SK-N-SH (cell line): Measurements from ENCODE around the gene CLN3.

Experiments
- CTCF ChIP-seq: fragments of 200-600 bp; sonication (generic); IDR thresholded peaks from 2 replicates; pipeline ENCODE4 v1.6.1; 2017; ENCODE audit warnings: antibody characterized with exemption, mild to moderate bottlenecking, moderate library complexity
- EZH2phosphoT487 ChIP-seq: fragments of 200-600 bp; sonication (generic); IDR thresholded peaks from 2 replicates; pipeline ENCODE4 v1.6.1; 2017; ENCODE audit warnings: low read depth, mixed run types, mild to moderate bottlenecking, antibody characterized with exemption, moderate library complexity, borderline replicate concordance
- GATA2 ChIP-seq: sonication (generic); formaldehyde crosslinking; IDR thresholded peaks from 2 replicates; pipeline ENCODE4 v1.5.0; 2020; ENCODE audit warnings: mild to moderate bottlenecking, missing genetic modification reagents
- POLR2AphosphoS5 ChIP-seq: IDR thresholded peaks from 2 replicates; pipeline ENCODE4 v1.6.1; 2012; ENCODE audit warnings: low read depth, low read length
- RAD21 ChIP-seq: IDR thresholded peaks from 2 replicates; pipeline ENCODE4 v1.6.1; 2012; ENCODE audit warnings: mild to moderate bottlenecking, low read length
- RXRA ChIP-seq: IDR thresholded peaks from 2 replicates; pipeline ENCODE4 v1.4.0; 2012; ENCODE audit warnings: low read depth, mild to moderate bottlenecking, borderline replicate concordance
- SIN3A ChIP-seq: IDR thresholded peaks from 2 replicates; pipeline ENCODE4 v1.6.1; 2012; ENCODE audit warnings: low read depth, mild to moderate bottlenecking, low read length, moderate library complexity, borderline replicate concordance
- USF1 ChIP-seq: IDR thresholded peaks from 2 replicates; pipeline ENCODE4 v1.4.0; 2012; ENCODE audit warnings: low read depth, borderline replicate concordance
- USF2 ChIP-seq: fragments of 150-350 bp; IDR thresholded peaks from 2 replicates; pipeline ENCODE4 v1.6.1; 2017; ENCODE audit warnings: antibody characterized with exemption, low read length, low read depth, borderline replicate concordance
- YY1 ChIP-seq: IDR thresholded peaks from 2 replicates; pipeline ENCODE4 v1.4.0; 2012; ENCODE audit warnings: low read depth, mild to moderate bottlenecking

GRCh38 chr16:28532940-28533647 lies 41.2 kb upstream of the CLN3 start:
- no peak for TF ChIP-seq POLR2AphosphoS5
- TF ChIP-seq EZH2phosphoT487, result no peak
- TF ChIP-seq USF1, result no peak
- no peak for TF ChIP-seq CTCF
- TF ChIP-seq SIN3A, result no peak
- TF ChIP-seq RXRA, result no peak
- no peak for TF ChIP-seq YY1
- no peak for TF ChIP-seq USF2
- TF ChIP-seq RAD21, result no peak
- TF ChIP-seq GATA2 (CRISPR knock-in tag), result no peak
